Ishikawa (cell line): ENCODE results near the gene PLEKHM1.

Experiments
- EP300 ChIP-seq: IDR thresholded peaks from 2 replicates; pipeline ENCODE4 v1.6.1; 2012; ENCODE audit warnings: borderline replicate concordance
- RAD21 ChIP-seq: IDR thresholded peaks from 2 replicates; pipeline ENCODE4 v1.6.1; 2012; ENCODE audit warnings: low read depth
- ZBTB7A ChIP-seq: IDR thresholded peaks from 2 replicates; pipeline ENCODE4 v1.6.1; 2012; ENCODE audit warnings: low read depth

DNA sequence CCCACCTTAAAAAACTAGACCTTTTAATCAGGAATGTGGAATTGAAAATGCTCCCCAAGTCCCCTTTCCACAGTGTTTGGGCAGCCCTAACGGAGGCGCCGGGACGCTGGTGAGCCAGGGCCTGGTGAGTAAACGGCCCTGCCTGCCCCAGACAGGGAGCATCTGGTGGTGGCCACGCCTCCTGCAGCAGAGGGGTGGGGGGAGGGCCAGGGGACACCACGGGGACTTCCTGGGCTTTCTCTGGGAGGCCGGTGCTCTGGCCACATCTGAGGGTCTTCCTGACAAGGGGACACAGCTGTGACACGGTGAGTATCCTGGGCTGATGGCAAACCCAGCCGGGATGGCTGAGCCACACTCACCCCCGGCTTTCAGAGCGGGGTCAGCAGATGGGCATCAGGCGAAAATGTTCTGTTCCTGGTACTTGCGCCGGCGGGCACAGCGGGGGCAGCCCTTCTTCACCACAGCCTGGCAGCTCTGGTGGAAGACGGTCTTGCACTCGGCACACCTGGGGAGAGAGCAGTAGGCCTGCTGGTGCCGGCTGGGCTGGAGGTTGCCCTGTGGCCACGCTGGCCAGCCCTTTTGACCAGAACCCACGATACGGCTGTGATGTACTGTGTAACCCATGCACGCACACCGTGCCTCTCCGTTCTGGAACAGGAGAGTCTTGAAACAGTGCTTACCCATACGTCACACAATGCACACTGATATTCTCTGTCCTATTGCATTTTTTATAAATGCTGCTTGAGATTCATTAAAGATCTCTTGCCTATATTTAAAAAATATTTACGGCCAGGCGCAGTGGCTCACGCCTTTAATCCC lies 52.8 kb downstream of the PLEKHM1 start:
- no peak for TF ChIP-seq RAD21
- no peak for TF ChIP-seq EP300
- no peak for TF ChIP-seq ZBTB7A
